NT2/D1 (cell line): ENCODE measurements around the gene C19orf85.

Source experiments
- SUZ12 ChIP-seq: IDR thresholded peaks from 2 replicates; pipeline ENCODE4 v1.6.1; 2011; ENCODE audit not compliant: insufficient read length, insufficient read depth; ENCODE audit errors: extremely low read depth
- YY1 ChIP-seq: IDR thresholded peaks from 2 replicates; pipeline ENCODE4 v1.6.1; 2011; ENCODE audit not compliant: insufficient read length, insufficient read depth
- ZNF274 ChIP-seq: IDR thresholded peaks from 2 replicates; pipeline ENCODE4 v1.6.1; 2011; ENCODE audit warnings: mild to moderate bottlenecking, low read depth, low read length

GRCh38 chr19:55442372-55442961 is 22.1 kb downstream of the C19orf85 start:
- peak; percentile 35 for TF ChIP-seq SUZ12
- TF ChIP-seq ZNF274, result no peak
- TF ChIP-seq YY1, result no peak
